PC-3 (cell line): ENCODE measurements around the gene SMARCAL1. TPM values are rescaled to one million over a fixed set of nuclear protein-coding genes. Genes with fewer than 3 reads are reported as not detected.

Source experiments
- ATAC-seq: fragments of 200-7000 bp; cut with Tn5 transposase; 2 replicates; pipeline ENCODE4 v1.9.1; 2020; ENCODE audit warnings: mild to moderate bottlenecking, moderate library complexity
- BruUV-seq: library from RNA; stranded (reverse); fragments of 400-500 nt; replicated peaks from 2 replicates; lab custom pipeline; 2021; lab: Mats Ljungman, UMichigan
- CTCF ChIA-PET: fragments of 300-600 bp; sonication (Branson Sonifier 250); formaldehyde crosslinking; loops from one replicate; lab custom pipeline; 2022; ENCODE audit warnings: antibody characterized with exemption; lab: Charles Lee
- POLR2A ChIA-PET: fragments of 300-600 bp; sonication (Branson Sonifier 250); formaldehyde crosslinking; loops from one replicate; lab custom pipeline; 2022; ENCODE audit warnings: antibody characterized with exemption; ENCODE audit not compliant: unreplicated experiment; lab: Charles Lee
- DNase-seq: peaks from one replicate; pipeline ENCODE4 v3.0.0-alpha.2; 2015
- H2AFZ ChIP-seq: fragments of 300-600 bp; sonication (generic); 2 replicates; pipeline ENCODE4 v1.6.0; 2016; ENCODE audit warnings: antibody characterized with exemption, low read length
- H3F3A ChIP-seq: fragments of 300-600 bp; sonication (generic); one replicate; pipeline ENCODE4 v1.6.0; 2017; ENCODE audit warnings: antibody characterized with exemption, low read length, control low read depth, mild to moderate bottlenecking; ENCODE audit not compliant: unreplicated experiment
- H3K27ac ChIP-seq: fragments of 300-600 bp; sonication (generic); 2 replicates; pipeline ENCODE4 v1.5.1; 2016; ENCODE audit warnings: mild to moderate bottlenecking, low read length
- H3K27me3 ChIP-seq: fragments of 300-600 bp; sonication (generic); 2 replicates; pipeline ENCODE4 v1.6.1; 2016; ENCODE audit warnings: low read length, mixed read lengths
- H3K36me3 ChIP-seq: fragments of 300-600 bp; sonication (generic); 2 replicates; pipeline ENCODE4 v1.6.1; 2016; ENCODE audit warnings: low read depth, mixed run types, low read length, mixed read lengths
- H3K4me1 ChIP-seq: fragments of 300-600 bp; sonication (generic); 2 replicates; pipeline ENCODE4 v1.5.1; 2016; ENCODE audit warnings: low read length; ENCODE audit not compliant: insufficient read depth
- H3K4me2 ChIP-seq: fragments of 300-600 bp; sonication (generic); 2 replicates; pipeline ENCODE4 v1.6.0; 2016; ENCODE audit warnings: low read length
- H3K4me3 ChIP-seq: fragments of 300-600 bp; sonication (generic); 2 replicates; pipeline ENCODE4 v1.5.1; 2016; ENCODE audit warnings: mild to moderate bottlenecking, low read length, mixed read lengths
- H3K79me2 ChIP-seq: fragments of 300-600 bp; sonication (generic); 2 replicates; pipeline ENCODE4 v1.6.1; 2017; ENCODE audit warnings: low read length, mixed read lengths
- H3K9ac ChIP-seq: fragments of 300-600 bp; sonication (generic); 2 replicates; pipeline ENCODE4 v1.6.0; 2016; ENCODE audit warnings: mild to moderate bottlenecking, low read length
- H3K9me2 ChIP-seq: fragments of 300-600 bp; sonication (generic); replicated peaks from 2 replicates; pipeline ENCODE4 v1.6.1; 2016; ENCODE audit warnings: mixed run types, low read length, mixed read lengths
- H3K9me3 ChIP-seq: fragments of 300-600 bp; sonication (generic); 2 replicates; pipeline ENCODE4 v1.6.1; 2016; ENCODE audit warnings: low read length, mixed read lengths
- H4K20me1 ChIP-seq: fragments of 300-600 bp; sonication (generic); 2 replicates; pipeline ENCODE4 v1.6.1; 2016; ENCODE audit warnings: low read length, mixed read lengths
- EZH2 ChIP-seq: fragments of 300-600 bp; sonication (generic); IDR thresholded peaks from one replicate; pipeline ENCODE4 v1.6.1; 2017; ENCODE audit warnings: antibody characterized with exemption, mild to moderate bottlenecking, low read length; ENCODE audit not compliant: unreplicated experiment
- EZH2phosphoT487 ChIP-seq: fragments of 300-600 bp; sonication (generic); IDR thresholded peaks from 2 replicates; pipeline ENCODE4 v1.6.1; 2018; ENCODE audit warnings: mild to moderate bottlenecking, antibody characterized with exemption, low read length, borderline replicate concordance
- intact Hi-C: fragments of 100-400 bp; cut with micrococcal nuclease; formaldehyde crosslinking; loops from 2 replicates; pipeline ENCODE4 v1.9.0; 2023
- total RNA-seq: library from RNA; depleted of rRNA; stranded (reverse); fragments of >200 nt; gene quantifications from 2 replicates; pipeline ENCODE4 v1.2.3, GENCODE V29; 2014
- TF ChIP-seq, protein P1 (sequence below): fragments of 300-600 bp; sonication (generic); conservative IDR thresholded peaks from 2 replicates; pipeline ENCODE4 v1.5.1; 2017; ENCODE audit warnings: antibody characterized with exemption, low read depth, mild to moderate bottlenecking, low read length

Gene SMARCAL1
- total RNA-seq, 1 experiment from 2014 or later: 8.3 TPM

DNA sequence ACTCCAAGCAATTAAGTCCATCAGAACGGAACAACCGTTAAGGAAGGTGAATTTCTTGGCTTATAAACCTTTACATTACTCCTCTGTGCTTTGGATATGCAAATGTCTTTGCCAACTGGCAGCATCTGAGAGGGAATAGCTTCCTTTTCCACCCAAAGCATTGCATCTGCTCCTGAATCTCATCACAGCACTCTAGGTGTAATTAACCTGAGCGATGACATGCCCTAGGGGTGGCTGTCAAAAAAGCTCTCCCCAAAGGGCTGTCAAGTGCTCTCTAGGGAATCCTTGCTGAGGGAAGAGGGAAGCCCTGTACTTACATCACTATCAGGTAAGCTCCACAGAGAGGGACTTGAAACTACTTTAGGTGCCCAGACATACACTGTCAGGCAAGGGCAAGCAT lies 5.5 kb upstream of the SMARCAL1 start:
- Histone ChIP-seq H3K4me1 (no peaks in the 10 kb centered on the region), H3K9me3 (no peaks in the 10 kb centered on the region), H3K79me2 (no peaks in the 10 kb centered on the region), H3K4me3 (no peak overlapping the region), H3K4me2 (no peak overlapping the region), H3K27me3 (peaks cover 4% of the 10 kb centered on the region; the same call in 1 of the 2 replicates), H3K36me3 (no peaks in the 10 kb centered on the region), H3K9ac (no peak overlapping the region), H3K9me2 (no peaks in the 10 kb centered on the region), H2AFZ (no peak overlapping the region), H4K20me1 (no peaks in the 10 kb centered on the region), H3F3A (no peaks in the 10 kb centered on the region), H3K27ac (no peak overlapping the region)
- BruUV-seq: no TSS peak
- POLR2A ChIA-PET: no interaction called here
- CTCF ChIA-PET: no interaction called here
- ATAC-seq: no peak
- DNase-seq: no peak
- TF ChIP-seq, protein P1, sequence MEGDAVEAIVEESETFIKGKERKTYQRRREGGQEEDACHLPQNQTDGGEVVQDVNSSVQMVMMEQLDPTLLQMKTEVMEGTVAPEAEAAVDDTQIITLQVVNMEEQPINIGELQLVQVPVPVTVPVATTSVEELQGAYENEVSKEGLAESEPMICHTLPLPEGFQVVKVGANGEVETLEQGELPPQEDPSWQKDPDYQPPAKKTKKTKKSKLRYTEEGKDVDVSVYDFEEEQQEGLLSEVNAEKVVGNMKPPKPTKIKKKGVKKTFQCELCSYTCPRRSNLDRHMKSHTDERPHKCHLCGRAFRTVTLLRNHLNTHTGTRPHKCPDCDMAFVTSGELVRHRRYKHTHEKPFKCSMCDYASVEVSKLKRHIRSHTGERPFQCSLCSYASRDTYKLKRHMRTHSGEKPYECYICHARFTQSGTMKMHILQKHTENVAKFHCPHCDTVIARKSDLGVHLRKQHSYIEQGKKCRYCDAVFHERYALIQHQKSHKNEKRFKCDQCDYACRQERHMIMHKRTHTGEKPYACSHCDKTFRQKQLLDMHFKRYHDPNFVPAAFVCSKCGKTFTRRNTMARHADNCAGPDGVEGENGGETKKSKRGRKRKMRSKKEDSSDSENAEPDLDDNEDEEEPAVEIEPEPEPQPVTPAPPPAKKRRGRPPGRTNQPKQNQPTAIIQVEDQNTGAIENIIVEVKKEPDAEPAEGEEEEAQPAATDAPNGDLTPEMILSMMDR: no peak
- TF ChIP-seq EZH2: no peak
- TF ChIP-seq EZH2phosphoT487: no peak
- intact Hi-C loops: no loop called here

DNA sequence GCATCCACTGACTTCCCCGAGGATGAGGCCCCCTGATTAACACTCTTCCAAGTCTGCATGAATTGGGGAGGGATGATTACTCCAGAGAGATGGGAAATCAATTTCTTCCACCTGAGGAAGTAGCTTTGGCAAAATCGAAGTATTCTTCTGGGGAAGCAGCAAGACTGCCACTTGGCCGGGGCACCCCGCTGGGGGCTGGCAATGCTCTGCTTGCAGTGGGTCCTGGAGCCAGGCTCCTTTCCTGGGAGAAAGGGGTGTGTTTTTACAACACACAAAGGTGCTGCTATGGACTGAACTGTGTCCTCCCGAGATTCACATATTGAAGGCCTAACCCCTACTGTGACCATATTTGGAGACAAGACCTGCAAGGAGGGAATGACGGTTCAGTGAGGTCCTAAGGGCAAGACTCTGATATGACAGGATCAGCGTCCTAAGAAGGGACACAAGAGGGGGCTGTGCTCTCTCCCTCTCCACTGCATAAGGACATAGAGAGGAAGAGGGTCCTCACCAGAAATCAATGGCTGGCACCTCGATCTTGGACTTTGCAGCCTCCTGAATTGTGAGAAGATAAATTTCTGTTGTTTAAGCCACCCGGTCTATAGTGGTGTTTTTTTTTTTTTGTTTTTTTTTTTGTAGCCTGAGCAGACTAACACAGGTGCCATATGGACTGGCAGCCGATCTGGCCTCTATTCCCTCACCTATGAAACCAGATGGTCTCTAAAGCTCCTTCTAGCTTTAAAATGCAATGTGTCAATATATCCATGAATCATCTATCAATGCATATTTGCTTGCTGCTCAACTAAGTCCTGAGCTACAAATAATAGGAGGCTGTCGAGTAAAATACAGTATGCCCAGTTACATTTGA lies 3.6 kb upstream of the SMARCAL1 start:
- intact Hi-C loops: no loop called here
- peaks cover 4% of the 10 kb centered on the region; the same call in 1 of the 2 replicates for H3K27me3 ChIP-seq
- peaks cover 3% of the 10 kb centered on the region; the same call in 1 of the 2 replicates for H3K79me2 ChIP-seq
- ATAC-seq (no peak), DNase-seq (no peak)
- H4K20me1 ChIP-seq: no peaks in the 10 kb centered on the region
- H3K9me3 ChIP-seq: no peaks in the 10 kb centered on the region
- ChIA-PET POLR2A (no interaction called here), CTCF (no interaction called here)
- no peak overlapping the region for H2AFZ ChIP-seq
- H3K9ac ChIP-seq: no peak overlapping the region
- TF ChIP-seq, protein P1: no peak
- no peak for TF ChIP-seq EZH2
- H3K4me1 ChIP-seq: no peaks in the 10 kb centered on the region; the same call in 1 of the 2 replicates
- no peaks in the 10 kb centered on the region for H3F3A ChIP-seq
- H3K27ac ChIP-seq: no peak overlapping the region
- H3K36me3 ChIP-seq: no peaks in the 10 kb centered on the region
- no TSS peak for BruUV-seq
- H3K4me3 ChIP-seq: no peak overlapping the region
- no peaks in the 10 kb centered on the region for H3K9me2 ChIP-seq
- no peak overlapping the region for H3K4me2 ChIP-seq

DNA sequence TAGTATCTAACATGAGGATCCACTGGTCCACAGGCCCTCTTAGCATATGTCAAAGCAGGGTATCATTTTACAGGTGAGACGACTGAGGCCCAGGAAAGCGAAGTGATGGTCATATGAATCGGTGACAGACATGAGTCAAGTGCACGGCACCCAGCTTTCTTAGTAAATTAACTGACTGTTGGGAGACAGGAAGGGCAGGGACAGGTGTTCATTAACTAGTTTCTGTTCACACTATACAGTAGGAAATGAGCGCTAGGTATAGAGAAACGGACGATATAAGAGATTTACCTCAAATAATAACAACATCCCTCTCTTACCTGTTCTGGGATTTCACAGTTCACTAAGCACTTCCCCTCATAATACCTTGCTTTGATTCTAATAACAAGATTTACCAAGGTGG lies 1.7 kb upstream of the SMARCAL1 start:
- no TSS peak for BruUV-seq
- Histone ChIP-seq H3K9me3 (no peaks in the 10 kb centered on the region), H2AFZ (no peak overlapping the region), H3K4me1 (no peaks in the 10 kb centered on the region; the same call in 1 of the 2 replicates), H3K27me3 (peaks cover 4% of the 10 kb centered on the region; the same call in 1 of the 2 replicates), H3K79me2 (peaks cover 6% of the 10 kb centered on the region; the same call in 1 of the 2 replicates), H4K20me1 (no peaks in the 10 kb centered on the region), H3K4me2 (no peak overlapping the region), H3K9ac (no peak overlapping the region), H3F3A (no peaks in the 10 kb centered on the region), H3K4me3 (no peak overlapping the region), H3K27ac (no peak overlapping the region), H3K36me3 (no peaks in the 10 kb centered on the region), H3K9me2 (no peaks in the 10 kb centered on the region)
- DNase-seq (no peak), ATAC-seq (no peak)
- TF ChIP-seq, protein P1: no peak
- TF ChIP-seq EZH2phosphoT487 (no peak), EZH2 (no peak)
- intact Hi-C loops: loop anchor here (5.0 kb wide), 1 partner anchor 257 kb away; no protein-coding TSS in a partner anchor
- ChIA-PET CTCF (no interaction called here), POLR2A (no interaction called here)
